Mammary epithelial cell (primary cell): ENCODE results near the gene KCNE4.

ENCODE experiments used
- CTCF ChIP-seq, 2 donors: IDR thresholded peaks in 1 of 2; conservative IDR thresholded peaks in 1 of 2; 2 replicates each; pipeline ENCODE4 v1.5.1; 2011 to 2012; ENCODE audit warnings: inconsistent platforms in 2 of 2, low read length in 2 of 2, mild to moderate bottlenecking in 2 of 2, control low read depth in 1 of 2, low read depth in 1 of 2; ENCODE audit not compliant: insufficient read depth in 1 of 2; ENCODE audit errors: extremely low read depth in 1 of 2
- EZH2 ChIP-seq: IDR thresholded peaks from 2 replicates; pipeline ENCODE4 v1.6.1; 2012; ENCODE audit warnings: low read length, inconsistent platforms, borderline replicate concordance

DNA sequence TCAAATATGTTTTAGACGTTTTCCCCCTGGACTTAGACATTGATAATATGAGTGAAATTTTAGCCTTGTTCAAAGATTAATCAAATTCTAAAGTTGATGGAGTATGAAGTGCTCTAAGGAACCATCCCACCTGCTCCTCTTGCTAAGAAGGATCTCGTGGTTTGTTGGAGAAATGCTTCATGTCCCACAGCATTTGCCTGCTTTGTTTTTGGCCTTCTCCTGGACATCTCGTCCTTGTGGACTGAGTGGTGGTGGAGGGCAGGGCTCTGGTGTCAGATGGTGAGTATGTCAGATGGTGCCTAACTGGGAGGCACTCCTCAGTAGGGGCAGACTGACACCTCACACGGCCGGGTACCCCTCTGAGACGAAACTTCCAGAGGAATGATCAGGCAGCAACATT is 39.7 kb upstream of the KCNE4 start:
- TF ChIP-seq CTCF (conservative IDR thresholded peaks at IDR 0.05 in 1 of 2, IDR thresholded peaks at IDR 0.05 in 1 of 2; ENCODE audit: extremely low read depth in 1 of 2, insufficient read depth in 1 of 2, low read depth in 1 of 2, low read length in 2 of 2) (no peak), EZH2 (no peak)
